Esophagus muscularis mucosa (tissue), 4 donors: ENCODE results near the gene CARD6.

Source experiments
- CTCF ChIP-seq, 3 experiments: fragments of 200-600 bp in 2 of 3; fragments of 450-650 bp in 1 of 3; sonication (generic) in 2 of 3; IDR thresholded peaks; one replicate each; pipeline ENCODE4 v1.5.1; 2017 to 2019; ENCODE audit warnings: antibody characterized with exemption in 3 of 3, mild to moderate bottlenecking in 2 of 3, moderate library complexity in 1 of 3
- EP300 ChIP-seq: sonication (generic); formaldehyde crosslinking; IDR thresholded peaks from one replicate; pipeline ENCODE4 v1.6.1; 2017; ENCODE audit warnings: antibody characterized with exemption
- POLR2A ChIP-seq: fragments of 450-650 bp; IDR thresholded peaks from one replicate; pipeline ENCODE4 v1.6.1; 2017; ENCODE audit warnings: antibody characterized with exemption, moderate library complexity, mild to moderate bottlenecking, low read depth
- POLR2AphosphoS5 ChIP-seq, 2 donors: sonication (generic); formaldehyde crosslinking; IDR thresholded peaks; one replicate each; pipeline ENCODE4 v1.6.1; 2017; ENCODE audit warnings: antibody characterized with exemption in 2 of 2

- TF ChIP-seq CTCF (IDR thresholded peaks at IDR 0.05) (peak; percentile 55 to 76 (median 62)), POLR2AphosphoS5 (IDR thresholded peaks at IDR 0.05) (peak; percentile 75 to 88), EP300 (no peak), POLR2A (peak; percentile 35)
Measured at GRCh38 chr5:40798012-40798800, 43.0 kb upstream of the CARD6 start, which contains the start of gene PRKAA1.
